OCI-LY3 (cell line): ENCODE data around the gene RNF149.

Experiments
- H2AFZ ChIP-seq: fragments of 200-600, 300-600 bp; shearing (Covaris generic); 2 replicates; pipeline ENCODE4 v1.6.0; 2014; ENCODE audit warnings: antibody characterized with exemption, low read depth, low read length
- H3K27ac ChIP-seq: fragments of 200-600, 300-600 bp; sonication (generic); 2 replicates; pipeline ENCODE4 v1.5.1; 2014; ENCODE audit warnings: mild to moderate bottlenecking, low read length, moderate library complexity, mixed read lengths
- H3K27me3 ChIP-seq: fragments of 200-600, 300-600 bp; sonication (generic); 2 replicates; pipeline ENCODE4 v1.6.1; 2014; ENCODE audit warnings: low read depth, low read length, mixed read lengths
- H3K36me3 ChIP-seq: fragments of 200-600, 300-600 bp; sonication (generic); replicated peaks from 2 replicates; pipeline ENCODE3; 2014; ENCODE audit warnings: low read depth, low read length, mixed read lengths
- H3K4me1 ChIP-seq: fragments of 300-600, 200-600 bp; sonication (generic); 2 replicates; pipeline ENCODE4 v1.6.1; 2014; ENCODE audit warnings: low read length, mixed read lengths
- H3K4me2 ChIP-seq: fragments of 200-600, 300-600 bp; sonication (generic); 2 replicates; pipeline ENCODE4 v1.6.1; 2014; ENCODE audit warnings: low read length, mixed read lengths
- H3K4me3 ChIP-seq: fragments of 300-600, 200-600 bp; sonication (generic); 2 replicates; pipeline ENCODE4 v1.5.1; 2014; ENCODE audit warnings: antibody characterized with exemption, mild to moderate bottlenecking, low read length, moderate library complexity
- H3K79me2 ChIP-seq: fragments of 300-600, 200-600 bp; shearing (Covaris generic); 2 replicates; pipeline ENCODE4 v1.6.1; 2014; ENCODE audit warnings: mild to moderate bottlenecking, low read length, mixed read lengths
- H3K9ac ChIP-seq: fragments of 300-600, 200-600 bp; shearing (Covaris generic); 2 replicates; pipeline ENCODE4 v1.6.0; 2014; ENCODE audit warnings: mild to moderate bottlenecking, low read length, moderate library complexity
- H3K9me3 ChIP-seq: fragments of 200-600, 300-600 bp; shearing (Covaris generic); 2 replicates; pipeline ENCODE4 v1.6.1; 2014; ENCODE audit warnings: low read length, mixed read lengths; ENCODE audit not compliant: insufficient read depth
- H4K20me1 ChIP-seq: fragments of 200-600, 300-600 bp; sonication (generic); 2 replicates; pipeline ENCODE4 v1.6.1; 2016; ENCODE audit warnings: low read length, mixed read lengths; ENCODE audit not compliant: insufficient read depth
- CTCF ChIP-seq: fragments of 200-600, 300-600 bp; sonication (generic); IDR thresholded peaks from 2 replicates; pipeline ENCODE4 v1.5.1; 2014; ENCODE audit warnings: antibody characterized with exemption, low read length, low read depth
- EZH2phosphoT487 ChIP-seq: fragments of 200-600 bp; shearing (Covaris generic); IDR thresholded peaks from 2 replicates; pipeline ENCODE4 v1.6.1; 2018; ENCODE audit warnings: antibody characterized with exemption, mixed run types, low read depth

Gene RNF149

GRCh38 chr2:101308432-101309210 lies at the start of gene RNF149:
Gene RNF149 (minus strand): TSS chr2:101308701. CDS start chr2:101308588, 113 bp downstream.
- TF ChIP-seq EZH2phosphoT487, result no peak
- no peak for TF ChIP-seq CTCF

GRCh38 chr2:101357376-101357775 lies 48.9 kb upstream of the RNF149 start:
- H4K20me1 ChIP-seq, result no peaks in the 10 kb centered on the region
- no peak overlapping the region for H3K4me2 ChIP-seq
- no peak overlapping the region for H2AFZ ChIP-seq
- H3K27me3 ChIP-seq, result no peaks in the 10 kb centered on the region
- no peak overlapping the region for H3K4me3 ChIP-seq
- no peaks in the 10 kb centered on the region for H3K79me2 ChIP-seq
- H3K9me3 ChIP-seq, result no peaks in the 10 kb centered on the region
- H3K27ac ChIP-seq, result no peak overlapping the region
- no peak overlapping the region for H3K9ac ChIP-seq
- H3K36me3 ChIP-seq, result no peaks in the 10 kb centered on the region
- H3K4me1 ChIP-seq, result peaks cover 25% of the 10 kb centered on the region
- TF ChIP-seq EZH2phosphoT487 (no peak), CTCF (no peak)

More at GRCh38 chr2:101308432-101309210, at the start of gene RNF149:
- no peak within 1 kb of the TSS for H3K4me3 ChIP-seq
- H3K27me3 ChIP-seq, result 0 out of 2 replicates have a peak, but pooled peaks cover 3% of the 10 kb centered on the region
- no peak within 1 kb of the TSS for H2AFZ ChIP-seq
- H3K9me3 ChIP-seq, result no peaks in the 10 kb centered on the region
- H3K36me3 ChIP-seq, result no peaks in the 10 kb centered on the region
- H3K9ac ChIP-seq, result no peak within 1 kb of the TSS
- H3K79me2 ChIP-seq, result no peaks in the 10 kb centered on the region
- peak within 1 kb of the TSS; percentile 74; the same call in 1 of the 2 replicates for H3K4me2 ChIP-seq
- peaks cover 26% of the 10 kb centered on the region for H3K4me1 ChIP-seq
- no peaks in the 10 kb centered on the region for H4K20me1 ChIP-seq
- no peak within 1 kb of the TSS for H3K27ac ChIP-seq

GRCh38 chr2:101356521-101356920 lies 48.0 kb upstream of the RNF149 start:
- Histone ChIP-seq H3K36me3 (no peaks in the 10 kb centered on the region), H3K4me3 (no peak overlapping the region), H3K79me2 (no peaks in the 10 kb centered on the region), H3K9ac (no peak overlapping the region), H3K4me2 (no peak overlapping the region), H4K20me1 (no peaks in the 10 kb centered on the region), H3K27me3 (no peaks in the 10 kb centered on the region), H3K27ac (no peak overlapping the region), H2AFZ (no peak overlapping the region), H3K9me3 (no peaks in the 10 kb centered on the region), H3K4me1 (peaks cover 16% of the 10 kb centered on the region)
- TF ChIP-seq EZH2phosphoT487, result no peak
- no peak for TF ChIP-seq CTCF

GRCh38 chr2:101356055-101356454 lies 47.6 kb upstream of the RNF149 start:
- no peak overlapping the region for H2AFZ ChIP-seq
- no peaks in the 10 kb centered on the region for H3K36me3 ChIP-seq
- no peaks in the 10 kb centered on the region for H4K20me1 ChIP-seq
- H3K27me3 ChIP-seq, result no peaks in the 10 kb centered on the region
- no peak for TF ChIP-seq EZH2phosphoT487
- no peak for TF ChIP-seq CTCF
- peaks cover 12% of the 10 kb centered on the region for H3K4me1 ChIP-seq
- H3K9me3 ChIP-seq, result no peaks in the 10 kb centered on the region
- H3K79me2 ChIP-seq, result no peaks in the 10 kb centered on the region
- H3K9ac ChIP-seq, result no peak overlapping the region
- H3K27ac ChIP-seq, result no peak overlapping the region
- H3K4me2 ChIP-seq, result no peak overlapping the region
- H3K4me3 ChIP-seq, result no peak overlapping the region
